NK-92 (cell line): ENCODE data around the gene CUL9.

Source experiments
- DNase-seq: peaks from one replicate; lab custom pipeline; 2025; ENCODE audit not compliant: unreplicated experiment; lab: John Stamatoyannopoulos, UW

Gene CUL9

DNA sequence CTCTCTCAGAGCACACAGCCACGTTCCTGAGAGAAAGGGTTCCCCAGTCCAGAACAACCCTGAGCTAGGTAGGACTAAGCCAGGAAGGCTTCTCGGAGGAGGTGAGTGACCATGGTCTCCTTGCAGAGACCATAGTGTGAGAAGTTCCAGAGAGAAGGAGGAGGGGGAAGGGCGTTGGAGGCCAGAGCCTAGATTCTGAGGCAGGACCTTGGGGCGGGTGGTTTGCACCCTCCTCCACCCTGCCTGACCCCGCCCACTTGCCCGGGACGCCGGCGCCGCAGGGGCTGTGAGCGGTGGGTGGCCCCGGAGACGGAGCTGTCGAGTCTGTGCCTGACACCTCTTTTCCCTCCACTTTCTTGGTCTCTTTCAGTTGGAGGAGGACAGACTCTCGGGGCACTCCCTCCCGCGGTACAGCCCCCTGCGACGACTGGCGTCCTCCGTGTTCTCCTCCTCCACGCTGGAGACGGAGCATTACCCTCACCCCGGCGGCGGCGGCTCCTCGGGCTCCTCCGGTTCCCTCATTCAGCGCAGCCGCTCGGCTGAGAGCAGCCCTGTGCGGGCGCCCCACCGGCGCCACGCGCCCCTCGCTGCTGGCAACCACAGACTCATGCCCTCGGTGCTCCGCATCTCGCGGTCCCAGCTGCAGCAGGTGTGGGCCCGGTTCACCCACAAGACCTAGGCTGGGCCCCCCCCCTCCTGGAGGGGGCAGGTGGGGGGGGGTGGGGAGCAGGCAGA lies 87.4 kb downstream of the CUL9 start:
- no peak for DNase-seq

DNA sequence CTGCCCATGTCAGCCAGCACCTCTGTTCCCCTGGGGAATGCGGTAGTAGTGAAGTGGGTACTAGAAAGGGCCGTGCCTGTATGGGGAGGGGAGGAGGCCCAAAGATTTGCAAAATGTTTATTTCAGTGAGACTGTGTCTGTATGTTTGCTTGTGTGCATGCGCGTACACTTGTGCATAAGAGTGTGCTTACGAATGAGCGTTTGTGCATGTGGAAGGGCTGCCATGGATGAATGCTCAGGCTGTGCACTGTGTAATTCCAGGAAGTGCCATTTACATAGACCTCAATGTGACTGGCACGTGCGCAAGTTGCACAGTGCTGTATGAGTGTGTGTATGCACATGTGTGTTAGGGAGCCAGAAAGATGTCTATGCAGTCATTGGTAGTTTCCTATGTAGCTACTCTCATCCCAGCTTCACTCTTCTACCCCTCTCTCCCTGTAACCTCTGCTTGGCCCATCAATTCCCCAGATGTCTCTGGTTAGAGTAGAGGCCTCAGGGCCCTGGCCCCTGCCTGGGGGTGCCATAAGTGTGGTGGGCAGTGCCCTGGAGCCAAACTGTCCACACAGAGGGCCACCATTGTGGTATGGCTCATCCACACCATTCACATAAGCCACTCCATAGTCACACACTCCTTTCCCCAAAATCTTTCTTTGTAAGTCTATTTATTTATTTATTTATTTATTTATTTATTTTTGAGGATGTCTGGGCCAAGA lies 89.3 kb downstream of the CUL9 start:
- no peak for DNase-seq

DNA sequence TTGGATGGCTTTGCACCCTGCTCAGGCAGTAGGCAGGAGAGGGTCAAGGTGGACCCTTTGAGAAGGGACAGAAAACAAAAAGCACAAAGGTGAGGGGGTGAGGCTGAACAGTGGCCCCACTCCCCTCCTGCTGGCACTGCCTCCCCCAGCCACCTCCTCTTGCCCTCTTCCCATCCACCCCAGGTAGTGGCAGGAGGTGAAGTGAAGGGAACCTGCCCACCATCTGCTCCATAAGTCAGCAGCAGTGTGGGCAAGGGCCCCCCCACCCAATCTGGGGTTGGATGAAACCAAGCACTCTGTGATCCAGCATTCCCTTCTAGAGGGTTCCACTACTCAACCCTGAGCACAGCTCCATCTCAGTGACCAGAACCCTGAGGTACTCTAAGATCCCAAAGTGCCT lies 89.9 kb downstream of the CUL9 start:
- no peak for DNase-seq

DNA sequence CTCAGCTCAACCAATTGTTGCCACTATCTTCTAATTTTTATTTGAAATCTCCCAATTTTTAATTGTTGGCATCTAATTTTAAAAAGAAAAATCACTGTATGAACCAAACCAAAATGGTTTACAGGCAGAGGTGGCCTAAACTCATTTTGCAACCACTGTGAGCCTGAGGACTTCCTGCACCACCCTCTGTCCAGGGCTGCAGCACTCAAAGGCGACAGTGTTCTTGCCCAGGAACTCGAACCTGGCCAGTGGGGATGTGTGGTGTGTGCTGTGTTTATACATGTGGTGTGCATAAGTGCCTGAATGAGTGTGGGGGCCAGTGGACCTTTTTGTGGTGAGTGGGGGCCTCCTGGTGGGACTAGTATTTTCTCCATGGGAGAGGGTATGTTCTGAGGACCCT lies 91.7 kb downstream of the CUL9 start:
- DNase-seq, result no peak
